Neural cell (in vitro differentiated cells): ENCODE measurements around the gene STRN3.

Experiments used
- EP300 ChIP-seq: fragments of 450-650 bp; conservative IDR thresholded peaks from 2 replicates; pipeline ENCODE4 v1.6.1; 2014; ENCODE audit warnings: antibody characterized with exemption, mild to moderate bottlenecking, moderate library complexity; ENCODE audit not compliant: poor library complexity, severe bottlenecking
- EZH2 ChIP-seq: fragments of 200-600, 300-800 bp; shearing (Covaris generic), sonication (generic); IDR thresholded peaks from 2 replicates; pipeline ENCODE4 v1.6.1; 2014; ENCODE audit warnings: antibody characterized with exemption, low read length, borderline replicate concordance, mild to moderate bottlenecking; ENCODE audit not compliant: insufficient read depth, poor library complexity, severe bottlenecking
- MXI1 ChIP-seq: fragments of 450-650 bp; conservative IDR thresholded peaks from 2 replicates; pipeline ENCODE4 v1.6.1; 2014; ENCODE audit warnings: antibody characterized with exemption, mild to moderate bottlenecking; ENCODE audit not compliant: poor library complexity, severe bottlenecking
- POLR2AphosphoS5 ChIP-seq: IDR thresholded peaks from 2 replicates; pipeline ENCODE4 v1.6.1; 2012
- SMC3 ChIP-seq: fragments of 450-650 bp; conservative IDR thresholded peaks from 2 replicates; pipeline ENCODE4 v1.6.1; 2014; ENCODE audit warnings: antibody characterized with exemption, mild to moderate bottlenecking, moderate library complexity; ENCODE audit not compliant: poor library complexity
- TF ChIP-seq, protein P1 (sequence below): fragments of 450-650 bp; IDR thresholded peaks from 2 replicates; pipeline ENCODE4 v1.5.1; 2014; ENCODE audit warnings: antibody characterized with exemption, mild to moderate bottlenecking, moderate library complexity; ENCODE audit not compliant: poor library complexity, severe bottlenecking
- TF ChIP-seq, protein P2 (sequence below): IDR thresholded peaks from 2 replicates; pipeline ENCODE4 v1.6.1; 2012; ENCODE audit warnings: borderline replicate concordance

DNA sequence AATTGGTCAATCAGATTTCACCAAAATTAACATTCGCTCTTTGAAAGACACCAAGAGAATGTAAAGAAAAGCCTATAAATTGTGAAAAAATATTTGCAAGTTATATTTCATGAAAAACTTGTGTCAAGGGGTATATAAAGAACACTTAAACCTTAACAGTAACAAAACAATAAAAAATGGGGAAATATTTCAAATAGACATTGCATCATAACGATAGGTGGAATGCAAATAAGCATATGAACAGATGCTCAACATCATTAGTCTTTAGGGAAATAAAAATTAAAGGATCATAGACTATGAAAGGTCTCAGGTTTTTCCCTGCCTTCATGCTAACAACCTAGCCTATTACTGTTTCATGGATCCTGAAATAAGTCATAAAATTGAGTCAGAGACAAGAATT is 87.6 kb downstream of the STRN3 start:
- TF ChIP-seq, protein P1, sequence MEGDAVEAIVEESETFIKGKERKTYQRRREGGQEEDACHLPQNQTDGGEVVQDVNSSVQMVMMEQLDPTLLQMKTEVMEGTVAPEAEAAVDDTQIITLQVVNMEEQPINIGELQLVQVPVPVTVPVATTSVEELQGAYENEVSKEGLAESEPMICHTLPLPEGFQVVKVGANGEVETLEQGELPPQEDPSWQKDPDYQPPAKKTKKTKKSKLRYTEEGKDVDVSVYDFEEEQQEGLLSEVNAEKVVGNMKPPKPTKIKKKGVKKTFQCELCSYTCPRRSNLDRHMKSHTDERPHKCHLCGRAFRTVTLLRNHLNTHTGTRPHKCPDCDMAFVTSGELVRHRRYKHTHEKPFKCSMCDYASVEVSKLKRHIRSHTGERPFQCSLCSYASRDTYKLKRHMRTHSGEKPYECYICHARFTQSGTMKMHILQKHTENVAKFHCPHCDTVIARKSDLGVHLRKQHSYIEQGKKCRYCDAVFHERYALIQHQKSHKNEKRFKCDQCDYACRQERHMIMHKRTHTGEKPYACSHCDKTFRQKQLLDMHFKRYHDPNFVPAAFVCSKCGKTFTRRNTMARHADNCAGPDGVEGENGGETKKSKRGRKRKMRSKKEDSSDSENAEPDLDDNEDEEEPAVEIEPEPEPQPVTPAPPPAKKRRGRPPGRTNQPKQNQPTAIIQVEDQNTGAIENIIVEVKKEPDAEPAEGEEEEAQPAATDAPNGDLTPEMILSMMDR: no peak
- TF ChIP-seq POLR2AphosphoS5 (no peak), EP300 (no peak), EZH2 (no peak), MXI1 (no peak), SMC3 (no peak)
- TF ChIP-seq, protein P2, sequence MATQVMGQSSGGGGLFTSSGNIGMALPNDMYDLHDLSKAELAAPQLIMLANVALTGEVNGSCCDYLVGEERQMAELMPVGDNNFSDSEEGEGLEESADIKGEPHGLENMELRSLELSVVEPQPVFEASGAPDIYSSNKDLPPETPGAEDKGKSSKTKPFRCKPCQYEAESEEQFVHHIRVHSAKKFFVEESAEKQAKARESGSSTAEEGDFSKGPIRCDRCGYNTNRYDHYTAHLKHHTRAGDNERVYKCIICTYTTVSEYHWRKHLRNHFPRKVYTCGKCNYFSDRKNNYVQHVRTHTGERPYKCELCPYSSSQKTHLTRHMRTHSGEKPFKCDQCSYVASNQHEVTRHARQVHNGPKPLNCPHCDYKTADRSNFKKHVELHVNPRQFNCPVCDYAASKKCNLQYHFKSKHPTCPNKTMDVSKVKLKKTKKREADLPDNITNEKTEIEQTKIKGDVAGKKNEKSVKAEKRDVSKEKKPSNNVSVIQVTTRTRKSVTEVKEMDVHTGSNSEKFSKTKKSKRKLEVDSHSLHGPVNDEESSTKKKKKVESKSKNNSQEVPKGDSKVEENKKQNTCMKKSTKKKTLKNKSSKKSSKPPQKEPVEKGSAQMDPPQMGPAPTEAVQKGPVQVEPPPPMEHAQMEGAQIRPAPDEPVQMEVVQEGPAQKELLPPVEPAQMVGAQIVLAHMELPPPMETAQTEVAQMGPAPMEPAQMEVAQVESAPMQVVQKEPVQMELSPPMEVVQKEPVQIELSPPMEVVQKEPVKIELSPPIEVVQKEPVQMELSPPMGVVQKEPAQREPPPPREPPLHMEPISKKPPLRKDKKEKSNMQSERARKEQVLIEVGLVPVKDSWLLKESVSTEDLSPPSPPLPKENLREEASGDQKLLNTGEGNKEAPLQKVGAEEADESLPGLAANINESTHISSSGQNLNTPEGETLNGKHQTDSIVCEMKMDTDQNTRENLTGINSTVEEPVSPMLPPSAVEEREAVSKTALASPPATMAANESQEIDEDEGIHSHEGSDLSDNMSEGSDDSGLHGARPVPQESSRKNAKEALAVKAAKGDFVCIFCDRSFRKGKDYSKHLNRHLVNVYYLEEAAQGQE: no peak
